Epithelial cell of prostate (primary cell): Measurements from ENCODE around the gene HSFX1.
"Not testable (repeated sequence)": the region's sequence is repeated elsewhere in the genome, so short reads cannot be mapped to it uniquely, and the experiment has no call there.

Experiments
- DNase-seq: peaks from one replicate; pipeline ENCODE4 v3.0.0-alpha.2; 2011; ENCODE audit warnings: low read depth, low spot score
- H3K27ac ChIP-seq: fragments of 450-650 bp; 2 replicates; pipeline ENCODE4 v1.5.1; 2017; ENCODE audit warnings: mild to moderate bottlenecking

Gene HSFX1, protein sequence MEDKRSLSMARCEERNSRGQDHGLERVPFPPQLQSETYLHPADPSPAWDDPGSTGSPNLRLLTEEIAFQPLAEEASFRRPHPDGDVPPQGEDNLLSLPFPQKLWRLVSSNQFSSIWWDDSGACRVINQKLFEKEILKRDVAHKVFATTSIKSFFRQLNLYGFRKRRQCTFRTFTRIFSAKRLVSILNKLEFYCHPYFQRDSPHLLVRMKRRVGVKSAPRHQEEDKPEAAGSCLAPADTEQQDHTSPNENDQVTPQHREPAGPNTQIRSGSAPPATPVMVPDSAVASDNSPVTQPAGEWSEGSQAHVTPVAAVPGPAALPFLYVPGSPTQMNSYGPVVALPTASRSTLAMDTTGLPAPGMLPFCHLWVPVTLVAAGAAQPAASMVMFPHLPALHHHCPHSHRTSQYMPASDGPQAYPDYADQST

DNA sequence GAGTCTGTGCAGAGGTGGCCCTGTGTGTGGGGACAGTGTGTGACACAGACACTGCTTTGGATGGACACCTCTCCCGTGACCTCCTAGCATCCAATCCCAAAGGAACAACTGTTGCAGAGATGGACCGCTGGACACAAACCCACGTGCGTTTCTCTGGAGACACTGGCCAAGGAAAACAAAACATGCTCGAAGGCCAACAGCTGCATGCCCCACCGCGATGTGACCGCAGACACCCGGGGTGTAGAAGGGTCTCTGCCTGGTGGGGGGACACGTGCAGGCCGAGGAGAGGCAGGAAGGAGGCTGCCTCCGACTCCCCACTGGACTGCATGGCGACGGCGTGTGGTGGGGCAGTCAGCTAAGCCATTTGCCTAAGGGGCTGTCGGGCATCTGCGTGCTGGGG is at the start of gene HSFX1:
TSS of gene HSFX1 (plus strand) at position 301 of the 400 bp plus-strand sequence. CDS start 614 bp downstream, outside the sequence.
- not testable (repeated sequence) for DNase-seq, H3K27ac ChIP-seq

GRCh38 chrX:149727308-149727707 is 46.6 kb upstream of the HSFX1 start:
- not testable (repeated sequence) for DNase-seq, H3K27ac ChIP-seq

- not testable (repeated sequence) for DNase-seq, H3K27ac ChIP-seq
Measured at GRCh38 chrX:149742269-149742668, 31.6 kb upstream of the HSFX1 start.

GRCh38 chrX:149746390-149747007 is 27.4 kb upstream of the HSFX1 start:
- not testable (repeated sequence) for DNase-seq, H3K27ac ChIP-seq

DNA sequence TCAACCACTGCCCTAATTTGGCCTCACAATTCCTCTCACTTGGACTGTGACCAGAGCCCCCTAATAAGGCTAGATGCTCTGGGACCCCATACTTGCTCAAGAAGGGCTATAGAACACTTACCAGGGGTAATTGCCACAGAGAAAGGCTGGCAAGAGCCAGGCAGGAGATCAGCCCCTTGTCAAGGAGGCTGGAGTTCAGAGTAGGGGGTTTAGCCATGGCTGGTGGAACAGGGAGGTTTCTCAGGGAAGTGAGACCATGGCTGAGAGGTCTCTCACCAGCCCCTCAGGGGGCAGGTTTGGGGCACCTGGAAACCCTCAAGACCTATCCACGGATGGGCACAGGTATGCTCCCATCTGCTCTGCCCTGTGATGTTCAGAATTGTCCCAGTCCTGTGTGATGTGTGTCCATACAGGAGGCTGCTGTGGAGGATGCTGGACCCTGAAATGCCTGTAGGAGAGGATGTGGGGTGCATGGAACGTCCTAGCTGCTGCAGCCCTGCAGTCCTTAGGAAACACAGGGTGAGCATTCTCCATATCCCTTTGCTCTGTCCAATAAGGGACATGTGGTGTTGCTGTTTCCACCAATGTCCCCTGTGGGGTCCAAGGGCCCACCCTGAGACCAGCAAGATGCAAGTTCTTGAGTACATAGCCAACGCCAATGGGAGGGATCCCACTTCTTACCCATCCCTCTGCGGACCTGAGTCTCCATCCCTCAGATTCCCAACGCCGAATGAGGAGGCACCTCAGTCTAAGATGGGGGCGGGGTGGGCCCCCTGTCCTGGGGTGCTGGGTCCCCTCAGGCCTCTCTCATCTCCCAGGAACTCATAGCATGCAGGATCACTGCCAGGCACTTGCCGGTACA is 16.4 kb upstream of the HSFX1 start:
- H3K27ac ChIP-seq = no peak overlapping the region
- DNase-seq = no peak

- DNase-seq = no peak
- no peak overlapping the region for H3K27ac ChIP-seq
Measured at GRCh38 chrX:149758068-149758714, 15.7 kb upstream of the HSFX1 start.

DNA sequence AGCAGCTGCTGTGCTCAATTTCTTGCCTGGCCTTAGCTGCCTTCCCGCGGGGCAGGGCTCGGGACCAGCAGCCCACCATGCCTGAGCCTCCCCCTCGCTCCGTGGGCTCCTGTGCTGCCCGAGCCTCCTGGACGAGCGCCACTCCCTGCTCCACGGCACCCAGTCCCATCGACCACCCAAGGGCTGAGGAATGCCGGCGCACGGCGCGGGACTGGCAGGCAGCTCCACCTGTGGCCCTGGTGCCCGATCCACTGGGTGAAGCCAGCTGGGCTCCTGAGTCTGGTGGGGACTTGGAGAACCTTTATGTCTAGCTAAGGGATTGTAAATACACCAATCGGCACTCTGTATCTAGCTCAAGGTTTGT is 15.2 kb upstream of the HSFX1 start:
- DNase-seq, H3K27ac ChIP-seq: not testable (repeated sequence)

DNA sequence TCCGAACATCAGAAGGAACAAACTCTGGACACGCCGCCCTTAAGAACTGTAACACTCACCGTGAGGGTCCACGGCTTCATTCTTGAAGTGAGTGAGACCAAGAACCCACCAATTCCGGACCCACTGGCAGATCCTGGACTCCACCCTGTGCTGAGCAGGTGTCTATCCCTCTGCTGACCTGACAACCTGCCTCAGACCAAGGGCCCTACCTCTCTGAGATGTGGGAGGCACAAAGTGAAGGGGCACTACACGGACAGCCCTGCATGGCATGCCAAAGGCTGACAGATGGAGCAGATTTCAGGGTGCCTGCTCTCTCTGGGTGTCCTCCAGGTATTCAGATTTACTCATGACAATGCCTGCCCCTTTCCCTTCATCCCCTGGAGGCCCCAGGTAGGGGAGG is 14.0 kb upstream of the HSFX1 start:
- no peak overlapping the region for H3K27ac ChIP-seq
- DNase-seq = no peak

GRCh38 chrX:149760965-149761364 is 12.9 kb upstream of the HSFX1 start:
- no peak overlapping the region for H3K27ac ChIP-seq
- no peak for DNase-seq

GRCh38 chrX:149761858-149762674 is 11.8 kb upstream of the HSFX1 start:
- DNase-seq, H3K27ac ChIP-seq: not testable (repeated sequence)

DNA sequence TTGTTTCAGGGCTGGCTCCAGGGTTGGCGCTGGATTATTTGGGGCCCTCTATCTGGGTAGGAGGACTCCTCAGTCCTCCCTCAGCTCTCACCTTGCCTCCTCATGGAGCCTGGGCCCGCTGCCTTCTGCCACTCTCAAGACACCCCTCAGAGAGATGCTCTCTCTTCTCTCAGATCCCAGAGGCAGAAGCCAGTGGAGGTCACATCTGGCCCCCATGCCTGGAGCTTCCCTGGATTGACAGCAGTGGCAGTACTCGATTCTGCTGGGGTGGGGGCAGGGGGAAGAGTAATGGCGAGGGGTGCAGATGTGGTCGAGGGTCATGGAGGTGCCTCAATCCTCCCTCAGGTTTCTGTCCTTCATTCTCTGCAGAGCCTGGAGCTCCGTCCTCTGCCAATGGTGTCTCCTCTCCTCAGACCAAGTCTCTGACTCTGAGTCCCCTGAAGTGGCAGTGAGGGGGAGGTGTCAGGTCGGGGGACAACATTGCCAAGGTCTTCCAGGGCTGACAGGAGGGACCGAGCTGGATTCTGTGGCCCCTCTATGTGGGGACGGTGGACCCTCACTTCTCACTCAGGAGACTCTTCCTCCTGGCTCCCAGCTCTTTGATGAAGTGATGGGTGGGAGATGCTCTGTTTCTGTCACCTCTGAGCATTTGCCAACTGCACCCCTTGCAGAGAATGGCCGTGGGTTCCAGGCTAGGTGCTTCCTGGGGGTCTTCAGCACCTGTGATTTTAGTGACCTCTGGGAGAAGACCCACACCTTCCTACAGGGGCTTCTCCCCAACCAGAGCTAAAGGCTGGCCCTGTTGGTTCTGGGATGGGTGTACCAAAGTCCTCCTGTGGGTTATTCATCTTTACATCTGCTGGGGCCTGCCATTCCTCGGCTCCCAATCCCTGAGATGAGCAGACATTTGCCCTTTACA is 10.9 kb upstream of the HSFX1 start:
- no peak for DNase-seq
- no peak overlapping the region for H3K27ac ChIP-seq

- DNase-seq, H3K27ac ChIP-seq: not testable (repeated sequence)
Measured at GRCh38 chrX:149770344-149770743, 3.5 kb upstream of the HSFX1 start.

DNA sequence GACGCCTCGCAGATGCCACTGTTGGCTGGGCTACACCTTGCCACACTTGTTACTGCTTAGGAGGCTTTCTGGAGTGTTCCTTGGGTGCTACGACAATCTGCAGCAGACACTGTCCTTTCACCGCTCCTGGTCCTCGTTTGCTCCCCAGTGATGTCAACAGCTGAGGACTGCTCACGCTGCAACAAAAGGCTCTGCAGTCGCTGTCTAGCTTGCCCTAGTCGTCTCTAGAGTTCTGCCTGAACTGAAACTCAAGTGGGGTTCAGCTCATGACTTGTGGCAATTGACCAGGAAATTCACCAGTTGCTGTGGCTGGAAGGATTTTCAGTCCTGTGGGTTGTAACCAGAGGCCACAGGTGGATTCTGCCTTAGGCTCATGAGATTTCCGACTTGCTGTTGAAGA is 842 bp upstream of the HSFX1 start:
- not testable (repeated sequence) for DNase-seq, H3K27ac ChIP-seq

GRCh38 chrX:149777999-149778398 is 4.1 kb downstream of the HSFX1 start:
- not testable (repeated sequence) for DNase-seq, H3K27ac ChIP-seq

DNA sequence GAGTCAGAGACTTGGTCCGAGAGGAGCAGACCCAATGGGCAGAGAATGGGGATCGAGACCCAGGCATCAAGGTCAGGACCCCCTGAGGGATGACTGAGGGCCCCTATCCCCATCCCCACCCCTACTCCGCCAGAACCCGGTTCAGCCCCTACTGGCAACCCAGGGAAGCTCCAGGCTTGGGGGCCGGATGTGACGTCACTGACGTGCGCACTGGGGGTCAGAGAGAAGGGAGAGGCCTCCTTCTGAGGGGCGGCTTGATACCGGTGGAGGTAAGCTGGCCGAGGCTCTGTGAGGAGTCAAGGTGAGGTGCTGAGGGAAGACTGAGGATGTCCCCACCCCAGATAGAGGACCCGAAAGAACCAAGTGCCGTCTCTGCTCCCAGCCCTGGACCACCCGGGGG is 7.9 kb downstream of the HSFX1 start, which contains the start of gene MAGEA9:
TSS of gene MAGEA9 (plus strand) at position 204 of the 400 bp plus-strand sequence. CDS start 4,281 bp downstream, outside the sequence.
- not testable (repeated sequence) for DNase-seq, H3K27ac ChIP-seq

GRCh38 chrX:149795531-149795930 is 21.7 kb downstream of the HSFX1 start:
- H3K27ac ChIP-seq = not testable (repeated sequence)

GRCh38 chrX:149799095-149799714 is 25.3 kb downstream of the HSFX1 start:
- no peak overlapping the region for H3K27ac ChIP-seq
- no peak for DNase-seq

More at GRCh38 chrX:149795531-149795930, 21.7 kb downstream of the HSFX1 start:
- not testable (repeated sequence) for DNase-seq

DNA sequence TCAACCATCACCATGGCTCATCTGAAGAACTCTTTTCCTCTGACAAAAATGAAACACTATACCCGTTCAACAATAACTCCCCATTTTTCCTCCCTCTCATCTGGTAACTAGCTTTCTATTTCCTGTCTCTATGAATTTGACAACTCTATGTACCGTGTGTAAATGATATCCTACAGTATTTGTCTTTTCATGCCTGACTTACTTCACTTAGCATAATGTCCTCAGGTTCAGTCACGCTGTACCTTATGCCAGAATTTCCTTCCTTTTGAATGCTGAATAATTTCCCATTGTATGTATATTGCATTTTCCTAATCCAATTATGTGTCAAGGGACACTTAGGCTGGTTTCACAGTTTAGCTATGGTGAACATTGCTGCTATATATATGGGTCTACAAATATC is 26.1 kb downstream of the HSFX1 start:
- H3K27ac ChIP-seq = no peak overlapping the region
- DNase-seq = no peak
